ENCODE results near the gene NCOA1. TPM values are rescaled to one million over a fixed set of nuclear protein-coding genes. Genes with fewer than 3 reads are reported as not detected.

Gene NCOA1
- total RNA-seq: 10 to 100 TPM; 18.7 to 65.8 (median 22.0) TPM

DNA sequence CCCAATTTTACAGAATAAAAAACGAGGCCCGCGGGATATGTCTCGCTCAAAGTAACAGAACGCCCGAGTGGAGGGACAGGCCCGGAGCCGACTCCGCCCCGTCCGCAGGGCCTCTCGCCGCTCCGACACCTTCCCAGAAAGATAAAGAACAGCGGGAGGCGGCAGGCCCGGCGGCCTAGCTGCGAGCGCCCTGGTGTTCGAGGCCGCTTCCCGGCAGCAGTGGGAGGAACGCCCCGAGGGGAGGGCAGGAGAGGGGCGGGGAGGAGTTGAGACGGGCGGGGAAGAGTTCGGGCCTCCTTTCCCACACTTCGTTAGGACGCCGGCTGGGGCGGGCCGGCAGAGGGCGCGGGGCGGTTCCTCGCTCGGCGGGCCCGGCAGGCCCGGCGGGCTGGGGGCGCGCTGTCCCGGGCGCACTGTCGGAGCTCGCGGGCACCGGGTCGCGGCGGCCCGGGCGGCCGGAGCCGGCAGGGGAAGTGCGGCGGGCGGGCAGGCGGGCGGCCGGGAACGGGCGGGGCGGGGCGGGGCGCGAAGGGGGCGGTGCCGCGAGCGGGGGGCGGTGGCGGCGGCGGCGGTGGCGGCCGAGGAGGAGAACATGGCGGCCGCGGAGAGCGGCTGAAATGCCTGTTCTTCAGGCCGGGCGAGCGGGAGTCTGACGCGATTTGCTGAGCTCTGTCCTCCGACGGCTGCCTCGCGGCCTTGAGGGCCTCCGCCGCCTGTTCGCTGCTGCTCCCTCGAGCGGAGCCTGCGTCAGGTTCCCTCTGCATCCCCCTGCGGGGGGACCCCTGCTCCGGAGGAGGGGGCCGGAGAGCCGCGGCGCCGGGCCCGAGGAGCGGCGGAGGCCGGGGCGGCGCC lies at the start of gene NCOA1:
TSS of gene NCOA1 (plus strand) at position 565 of the 852 bp plus-strand sequence. CDS start 167,424 bp downstream, outside the sequence.
- 0 to 2% (median 1%) methylated on average over 3 to 18 of the region's 113 CpGs; no CpG with 5 or more reads in 6 of the 10 experiments for WGBS, 10 experiments
- peak; percentile 78 to 91 (median 82) for ATAC-seq (replicated peaks in 6 of 8)
- Histone ChIP-seq H3K4me1 (replicated peaks in 1 of 2) (peaks cover 21 to 23% of the 10 kb centered on the region in 2 donors), H3K4me3 (peak within 1 kb of the TSS; percentile 79 to 98 (median 87)), H3K27ac (peak within 1 kb of the TSS; percentile 97)
- in situ Hi-C loops (cut with MboI; ENCODE audit: low pct_unique_long_range_greater_than_20kb in 2 of 9, low sequenced_read_pairs in 9 of 9, unreplicated experiment in 9 of 9): no loop called here

DNA sequence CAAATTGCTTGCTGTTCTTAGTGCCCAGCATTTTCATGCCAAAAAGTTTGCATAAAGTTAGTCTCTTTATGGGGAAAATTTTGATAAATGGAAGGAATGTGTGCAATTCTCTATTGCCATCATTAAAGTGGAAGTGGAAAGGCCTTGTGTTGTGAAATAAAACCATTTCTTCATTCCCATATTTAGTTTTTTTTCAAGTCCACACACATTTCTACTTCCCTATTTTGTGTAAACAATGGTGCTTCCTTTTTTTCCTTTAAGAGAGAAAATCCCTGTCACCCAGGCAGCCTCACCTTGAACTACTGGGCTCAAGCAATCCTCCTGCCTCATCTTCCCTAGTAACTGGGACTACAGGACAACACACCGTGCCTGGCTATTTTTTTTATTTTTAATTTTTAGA lies 42.3 kb upstream of the NCOA1 start:
- WGBS, 10 experiments: 38 to 100% (median 80%) methylated on average over 1 of the region's 1 CpG; no CpG with 5 or more reads in 3 of the 10 experiments
- H3K27ac ChIP-seq: no peak overlapping the region
- in situ Hi-C loops (cut with MboI; ENCODE audit: low pct_unique_long_range_greater_than_20kb in 2 of 9, low sequenced_read_pairs in 9 of 9, unreplicated experiment in 9 of 9): no loop called here

DNA sequence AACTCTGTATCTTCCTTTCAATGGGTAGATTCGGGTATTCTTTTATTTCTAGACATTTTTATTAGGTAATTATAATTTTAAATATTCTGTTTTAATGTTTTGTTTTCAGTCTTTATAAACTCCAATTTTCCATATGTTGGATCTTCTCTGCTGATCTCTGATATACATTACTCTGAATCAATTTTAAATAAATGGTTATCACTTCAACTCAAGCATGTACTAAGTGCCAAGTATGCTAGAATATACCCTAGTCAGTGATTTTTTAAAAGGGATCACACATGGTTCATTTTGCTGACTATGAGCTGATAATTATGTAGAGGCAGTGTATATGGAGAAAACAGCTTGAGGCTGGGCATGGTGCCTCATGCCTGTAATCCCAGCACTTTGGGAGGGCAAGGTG lies 41.7 kb upstream of the NCOA1 start:
- in situ Hi-C loops (cut with MboI; ENCODE audit: low pct_unique_long_range_greater_than_20kb in 2 of 9, low sequenced_read_pairs in 9 of 9, unreplicated experiment in 9 of 9): no loop called here
- no peak overlapping the region for H3K27ac ChIP-seq
- no peak overlapping the region for H3K4me3 ChIP-seq
- no peak for ATAC-seq (replicated peaks in 6 of 8)
- 0 to 33% (median 20%) methylated on average over 1 of the region's 1 CpG; no CpG with 5 or more reads in 3 of the 10 experiments for WGBS, 10 experiments
- no peaks in the 10 kb centered on the region for H3K4me1 ChIP-seq (replicated peaks in 1 of 2)

More for the DNA sequence above, 42.3 kb upstream of the NCOA1 start:
- no peak for ATAC-seq (replicated peaks in 6 of 8)
- H3K4me3 ChIP-seq: no peak overlapping the region
- H3K4me1 ChIP-seq (replicated peaks in 1 of 2): no peaks in the 10 kb centered on the region

DNA sequence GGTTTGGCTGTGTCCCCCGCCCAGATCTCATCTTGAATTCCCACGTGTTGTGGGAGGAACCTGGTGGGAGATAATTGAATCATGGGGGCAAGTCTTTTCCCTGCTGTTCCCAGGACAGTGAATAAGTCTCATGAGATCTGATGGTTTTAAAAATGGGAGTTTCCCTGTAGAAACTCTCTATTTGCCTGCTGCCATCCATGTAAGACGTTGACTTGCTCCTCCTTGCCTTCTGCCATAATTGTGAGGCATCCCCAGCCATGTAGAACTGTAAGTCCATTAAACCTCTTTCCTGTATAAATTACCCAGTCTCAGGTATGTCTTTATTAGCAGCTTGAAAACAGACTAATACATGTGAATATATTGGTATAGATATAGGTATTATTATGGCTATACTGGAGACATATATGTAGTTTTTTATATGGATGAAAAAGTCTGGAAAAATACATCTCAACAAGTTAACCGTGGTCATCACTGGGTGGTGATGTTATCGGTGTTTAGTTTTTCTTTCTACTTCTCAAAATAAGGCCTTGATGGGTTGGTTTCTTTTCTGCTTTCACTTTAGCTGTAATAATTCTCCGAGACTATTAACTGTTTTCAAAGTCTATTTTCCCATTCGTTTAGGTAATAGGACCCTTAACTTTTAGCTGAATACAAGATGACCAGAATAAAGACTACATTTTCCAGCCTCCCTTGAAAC lies 39.1 kb upstream of the NCOA1 start:
- Histone ChIP-seq H3K27ac (no peak overlapping the region), H3K4me1 (replicated peaks in 1 of 2) (no peaks in the 10 kb centered on the region), H3K4me3 (no peak overlapping the region)
- ATAC-seq (replicated peaks in 6 of 8): no peak
- WGBS, 10 experiments: 0 to 96% (median 90%) methylated on average over 3 to 7 of the region's 7 CpGs; no CpG with 5 or more reads in 1 of the 10 experiments
- in situ Hi-C loops (cut with MboI; ENCODE audit: low pct_unique_long_range_greater_than_20kb in 2 of 9, low sequenced_read_pairs in 9 of 9, unreplicated experiment in 9 of 9): no loop called here

DNA sequence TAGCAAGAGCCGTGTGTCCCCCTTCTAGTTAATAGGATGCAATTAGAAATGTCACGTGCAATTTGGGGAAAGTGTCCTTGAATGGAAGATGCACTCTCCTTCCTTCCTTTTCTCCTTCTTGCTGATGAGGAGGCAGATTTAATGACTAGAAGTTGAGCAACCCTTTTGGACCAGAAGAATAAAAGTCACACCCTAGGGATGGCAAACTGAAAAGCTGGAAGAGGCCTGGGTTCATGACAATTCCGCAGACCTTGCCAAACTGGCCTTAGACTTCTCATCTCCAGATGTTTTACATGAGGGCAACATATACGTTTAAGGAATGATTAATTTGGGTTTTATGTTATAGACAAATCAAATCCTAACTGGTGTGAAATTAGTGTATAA lies 38.6 kb upstream of the NCOA1 start:
- ATAC-seq (replicated peaks in 6 of 8): no peak
- WGBS, 10 experiments: 0 to 95% (median 80%) methylated on average over 1 to 4 of the region's 4 CpGs
- in situ Hi-C loops (cut with MboI; ENCODE audit: low pct_unique_long_range_greater_than_20kb in 2 of 9, low sequenced_read_pairs in 9 of 9, unreplicated experiment in 9 of 9): no loop called here
- Histone ChIP-seq H3K4me1 (replicated peaks in 1 of 2) (no peaks in the 10 kb centered on the region), H3K4me3 (no peak overlapping the region), H3K27ac (no peak overlapping the region)

DNA sequence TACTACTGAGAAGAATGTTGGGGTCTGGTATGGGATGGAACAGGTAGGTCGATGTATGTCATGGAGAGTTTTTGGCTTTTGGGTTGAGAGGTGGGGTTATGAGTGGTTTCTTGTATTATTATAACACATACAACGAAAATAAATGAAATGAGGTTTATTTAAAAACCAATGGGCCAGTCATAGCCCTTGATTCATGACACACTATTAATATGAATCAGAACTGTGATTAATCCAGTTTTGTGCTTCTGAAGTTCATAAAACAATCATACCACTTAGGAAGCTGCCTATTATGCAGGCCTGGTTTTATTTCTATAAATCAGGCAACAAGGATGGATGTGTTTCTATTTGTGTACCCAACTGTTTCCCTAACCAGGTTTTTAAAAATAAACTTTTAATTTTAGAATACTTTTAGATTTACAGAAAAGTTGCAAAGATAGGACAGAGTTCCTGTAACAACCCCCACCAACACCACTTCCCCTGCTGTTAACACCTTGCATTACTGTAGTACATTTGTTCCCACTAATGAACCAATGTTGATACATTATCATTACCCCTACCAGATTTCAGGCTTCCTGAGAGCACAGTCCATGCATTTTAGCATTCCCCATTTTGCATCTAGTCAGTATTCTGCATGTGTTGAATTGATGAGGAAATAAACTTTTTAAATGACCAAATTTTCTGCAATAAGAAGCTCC lies 37.5 kb upstream of the NCOA1 start:
- WGBS, 10 experiments: 50 to 100% (median 76%) methylated on average over 1 to 2 of the region's 2 CpGs; no CpG with 5 or more reads in 3 of the 10 experiments
- Histone ChIP-seq H3K4me3 (no peak overlapping the region), H3K4me1 (replicated peaks in 1 of 2) (no peaks in the 10 kb centered on the region), H3K27ac (no peak overlapping the region)
- in situ Hi-C loops (cut with MboI; ENCODE audit: low pct_unique_long_range_greater_than_20kb in 2 of 9, low sequenced_read_pairs in 9 of 9, unreplicated experiment in 9 of 9): no loop called here
- ATAC-seq (replicated peaks in 6 of 8): no peak

DNA sequence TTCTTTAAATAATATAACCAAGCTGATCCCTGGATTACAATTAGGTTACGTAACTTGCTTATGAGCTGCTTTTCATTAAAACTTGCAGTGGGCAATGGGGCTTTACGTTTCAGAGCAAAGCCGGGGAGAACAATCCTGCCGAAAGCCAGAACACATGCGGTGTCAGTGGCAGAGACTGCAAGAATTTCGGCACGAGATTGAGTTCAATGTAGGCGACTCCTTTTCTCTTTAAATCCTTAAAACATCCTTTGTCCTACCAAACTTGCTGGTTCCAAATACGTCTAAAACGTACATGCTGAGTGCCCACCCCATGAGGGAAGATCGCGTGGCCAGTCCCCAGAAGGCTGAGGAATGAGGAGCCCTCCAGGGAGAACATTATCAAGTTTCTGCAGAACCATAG lies 36.8 kb upstream of the NCOA1 start:
- peak in 2 of 8 experiments; percentile 14 to 67 for ATAC-seq (replicated peaks in 6 of 8)
- H3K4me3 ChIP-seq: no peak overlapping the region

DNA sequence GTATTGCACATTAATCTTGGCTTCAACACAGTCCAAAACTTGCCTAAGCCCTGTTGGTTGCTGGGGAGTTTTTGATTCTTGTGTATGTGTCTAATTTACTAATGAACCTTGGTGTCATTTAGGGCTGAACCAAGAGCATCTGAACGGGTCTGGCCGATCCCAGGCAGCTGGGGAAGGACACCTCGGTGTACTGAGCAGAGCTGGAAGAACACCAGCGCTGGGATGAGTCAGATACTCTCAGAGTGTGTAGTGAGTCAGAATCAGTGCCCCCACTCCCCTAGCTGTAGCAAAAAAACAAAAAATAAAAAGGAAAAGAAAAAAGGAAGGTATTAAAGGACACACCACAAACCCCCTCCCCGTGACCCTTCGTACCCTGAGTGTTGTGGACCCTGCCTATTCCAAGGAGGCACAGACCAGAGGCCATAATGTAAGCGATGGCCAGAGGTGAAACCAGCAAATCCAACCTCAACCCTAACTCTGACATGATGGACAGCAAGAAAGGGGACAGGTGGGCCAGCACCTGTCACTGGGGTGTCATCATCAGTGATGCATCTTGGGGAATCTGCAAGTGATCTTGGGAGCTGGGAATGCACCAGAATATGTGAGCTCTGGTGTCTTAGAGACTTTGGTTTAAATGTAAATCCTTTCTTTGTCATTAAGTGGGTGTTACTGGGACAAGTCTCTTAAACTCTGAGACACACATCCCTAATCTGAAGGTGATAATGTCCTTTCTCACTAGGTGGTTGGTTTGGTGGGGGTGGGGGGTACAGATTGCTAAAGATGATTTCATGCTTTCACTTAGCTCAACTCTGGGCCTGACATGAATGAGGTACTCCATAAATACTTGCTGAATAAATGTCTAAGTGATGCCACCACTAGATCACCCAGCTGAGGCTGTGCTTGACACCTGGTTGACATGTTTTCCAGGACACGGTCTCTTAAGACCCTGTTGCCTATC lies 34.2 kb upstream of the NCOA1 start:
- no peak overlapping the region for H3K27ac ChIP-seq
- H3K4me3 ChIP-seq: no peak overlapping the region
- peaks cover 9 to 11% of the 10 kb centered on the region in 2 donors for H3K4me1 ChIP-seq (replicated peaks in 1 of 2)
- in situ Hi-C loops (cut with MboI; ENCODE audit: low pct_unique_long_range_greater_than_20kb in 2 of 9, low sequenced_read_pairs in 9 of 9, unreplicated experiment in 9 of 9): no loop called here
- peak; percentile 48 to 99 (median 92) for ATAC-seq (replicated peaks in 6 of 8)
- WGBS, 10 experiments: 9 to 100% (median 72%) methylated on average over 2 to 6 of the region's 8 CpGs; no CpG with 5 or more reads in 4 of the 10 experiments

More for the DNA sequence above, 36.8 kb upstream of the NCOA1 start:
- 3 to 100% (median 69%) methylated on average over 1 to 12 of the region's 12 CpGs; no CpG with 5 or more reads in 2 of the 10 experiments for WGBS, 10 experiments
- H3K27ac ChIP-seq: no peak overlapping the region
- in situ Hi-C loops (cut with MboI; ENCODE audit: low pct_unique_long_range_greater_than_20kb in 2 of 9, low sequenced_read_pairs in 9 of 9, unreplicated experiment in 9 of 9): no loop called here
- peaks cover 4% of the 10 kb centered on the region in 2 donors for H3K4me1 ChIP-seq (replicated peaks in 1 of 2)

DNA sequence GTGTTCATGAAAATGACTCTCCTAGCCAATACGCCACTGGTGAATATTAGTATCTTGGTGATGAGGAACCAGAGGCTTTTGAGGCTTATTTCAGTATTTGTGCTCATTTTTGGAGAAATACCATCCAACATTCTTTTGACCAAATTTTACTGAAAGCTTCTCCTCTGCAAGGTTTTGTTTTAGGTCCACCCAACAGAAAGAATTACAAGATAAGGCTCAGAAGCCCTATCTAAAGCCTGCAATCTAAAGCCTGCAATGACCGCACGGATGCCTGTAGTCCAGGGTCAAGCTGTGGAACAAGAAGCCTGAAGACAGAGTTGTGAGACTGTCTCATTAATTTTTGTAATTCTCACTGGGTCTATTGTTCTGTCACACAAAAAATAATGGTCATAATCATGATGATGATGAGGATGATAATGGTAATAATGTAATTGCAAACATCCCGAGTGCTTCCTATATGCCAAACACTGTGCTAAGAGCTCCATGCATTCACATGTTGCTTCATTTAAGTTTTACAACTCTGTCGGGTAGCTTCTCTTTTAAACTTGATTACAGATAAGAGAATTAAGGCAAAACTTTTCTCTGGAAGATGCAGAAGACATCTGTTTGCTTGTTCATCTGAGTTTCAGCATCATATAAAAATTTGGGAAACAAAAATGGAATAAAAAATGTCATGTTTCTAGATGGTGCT lies 33.2 kb upstream of the NCOA1 start:
- no peak overlapping the region for H3K27ac ChIP-seq
- in situ Hi-C loops (cut with MboI; ENCODE audit: low pct_unique_long_range_greater_than_20kb in 2 of 9, low sequenced_read_pairs in 9 of 9, unreplicated experiment in 9 of 9): no loop called here

DNA sequence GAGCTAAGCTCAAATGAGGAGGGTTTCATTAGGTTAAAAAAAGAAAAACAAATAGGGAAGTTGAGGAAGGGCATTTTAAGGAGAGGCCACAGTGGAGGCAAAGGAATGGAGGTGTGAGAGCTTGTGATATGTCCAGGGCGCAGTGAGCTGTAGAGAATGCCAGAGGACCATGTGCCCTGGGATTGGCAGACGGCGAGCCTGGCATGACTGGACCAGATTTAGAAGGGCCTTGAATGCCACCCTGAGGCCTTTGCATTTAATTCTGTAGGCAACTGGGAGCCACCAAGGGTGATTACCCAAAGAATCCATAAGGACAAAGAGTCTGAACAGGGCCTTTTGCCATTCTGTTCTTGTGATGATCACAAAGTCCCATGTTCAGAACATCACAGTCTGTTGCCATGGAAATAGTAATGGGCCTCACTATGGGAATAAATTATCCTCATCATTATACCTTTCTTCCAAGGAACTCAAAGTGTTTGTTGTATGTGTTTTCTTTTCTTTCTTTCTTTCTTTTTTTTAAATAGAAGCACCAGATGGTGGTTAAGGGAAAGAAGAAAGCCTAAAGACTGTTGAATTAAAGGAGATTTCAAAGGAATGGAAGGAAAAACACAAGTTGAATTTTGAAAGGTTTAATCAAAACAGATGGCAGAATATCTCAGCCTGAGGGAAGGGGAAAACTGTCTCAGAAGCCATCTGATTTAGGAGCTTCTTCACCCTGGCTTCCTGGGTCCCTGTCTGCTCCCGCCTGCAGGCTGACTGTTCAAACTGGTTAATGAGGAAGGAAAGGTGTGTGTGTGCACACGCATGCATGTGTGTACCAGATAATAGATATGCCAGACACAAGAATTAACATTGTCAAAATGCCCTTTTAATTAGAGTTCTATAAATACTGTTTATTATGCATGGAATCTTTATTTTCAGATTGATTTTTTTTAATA lies 31.6 kb upstream of the NCOA1 start:
- in situ Hi-C loops (cut with MboI; ENCODE audit: low pct_unique_long_range_greater_than_20kb in 2 of 9, low sequenced_read_pairs in 9 of 9, unreplicated experiment in 9 of 9): no loop called here
- H3K4me3 ChIP-seq: no peak overlapping the region
- H3K27ac ChIP-seq: peak overlapping the region in 1 of 2 donors; percentile 53
- ATAC-seq (replicated peaks in 6 of 8): peak in 5 of 8 experiments; percentile 76 to 89 (median 81)
- WGBS, 10 experiments: 47 to 100% (median 83%) methylated on average over 2 to 4 of the region's 5 CpGs; no CpG with 5 or more reads in 1 of the 10 experiments
- H3K4me1 ChIP-seq (replicated peaks in 1 of 2): peaks cover 9 to 11% of the 10 kb centered on the region in 2 donors

More for the DNA sequence above, 33.2 kb upstream of the NCOA1 start:
- 55 to 100% (median 92%) methylated on average over 1 to 5 of the region's 5 CpGs for WGBS, 10 experiments
- no peak overlapping the region for H3K4me3 ChIP-seq
- ATAC-seq (replicated peaks in 6 of 8): no peak
- peaks cover 9 to 11% of the 10 kb centered on the region in 2 donors for H3K4me1 ChIP-seq (replicated peaks in 1 of 2)

DNA sequence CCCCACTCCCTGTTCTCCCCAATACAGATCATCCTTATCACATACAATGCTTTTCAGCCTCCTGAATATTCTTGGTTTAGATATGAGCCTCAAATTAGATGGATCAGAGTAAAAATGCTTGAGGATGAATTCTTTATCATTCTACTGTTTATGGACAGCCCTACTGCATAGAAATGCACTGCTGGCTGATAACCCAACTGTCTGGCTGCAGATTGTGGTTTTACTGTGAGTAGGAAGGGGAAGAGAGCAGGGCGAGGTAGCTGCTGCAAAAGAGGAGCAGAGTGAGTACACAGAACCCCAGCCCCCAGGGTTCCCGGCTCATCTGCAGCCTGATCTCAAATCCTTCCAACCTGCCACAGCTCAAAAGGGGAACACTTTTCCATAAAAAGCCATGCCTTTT lies 29.4 kb upstream of the NCOA1 start:
- no peak overlapping the region for H3K4me3 ChIP-seq
- H3K4me1 ChIP-seq (replicated peaks in 1 of 2): peaks cover 9 to 11% of the 10 kb centered on the region in 2 donors
- ATAC-seq (replicated peaks in 6 of 8): no peak
- no peak overlapping the region for H3K27ac ChIP-seq
- in situ Hi-C loops (cut with MboI; ENCODE audit: low pct_unique_long_range_greater_than_20kb in 2 of 9, low sequenced_read_pairs in 9 of 9, unreplicated experiment in 9 of 9): no loop called here
- 50 to 100% (median 75%) methylated on average over 1 to 2 of the region's 2 CpGs; no CpG with 5 or more reads in 5 of the 10 experiments for WGBS, 10 experiments
